Measurements from ENCODE around the gene LYPD3. TPM values are rescaled to one million over a fixed set of nuclear protein-coding genes. Genes with fewer than 3 reads are reported as not detected.
A peak's percentile ranks its signal among the peaks of the same experiment; 100 is the strongest.

Gene LYPD3
- total RNA-seq, 1 donor from 2014 or later = not detected

GRCh38 chr19:43503501-43504425 lies 38.4 kb upstream of the LYPD3 start:
- Mint-ChIP-seq H3K9me3 (no peaks in the 10 kb centered on the region), H3K4me1 (peaks cover 19% of the 10 kb centered on the region), H3K27me3 (no peaks in the 10 kb centered on the region), H3K27ac (peak overlapping the region; percentile 96), H3K4me3 (peak overlapping the region; percentile 96), H3K36me3 (ENCODE audit: low read depth) (peaks cover 25% of the 10 kb centered on the region)
- peak; percentile 95 for ATAC-seq (ENCODE audit: low read depth)
- peak; percentile 97 for DNase-seq
- CTCF ChIA-PET = interaction anchor here (0.7 to 2.6 kb wide), 7 partner anchors 14 to 91 kb away, joined by 3 to 14 read pairs (median 4); no protein-coding TSS in a partner anchor
- POLR2A ChIA-PET = interaction anchor here (0.7 to 2.9 kb wide), 24 partner anchors 10 to 251 kb away, joined by 3 to 49 read pairs (median 6); partner anchors contain the start of genes ETHE1, SMG9 and ZNF575
- TF ChIP-seq CTCF (IDR thresholded peaks at IDR 0.05) = no peak
- intact Hi-C loops (cut with micrococcal nuclease) = loop anchor here (1.0 to 2.0 kb wide), 6 partner anchors 15 to 56 kb away; partner anchors contain the start of genes ETHE1 and ZNF575

GRCh38 chr19:43502419-43502976 lies 37.1 kb upstream of the LYPD3 start:
- no peak for TF ChIP-seq CTCF (IDR thresholded peaks at IDR 0.05)
- no peak for ATAC-seq (ENCODE audit: low read depth)
- intact Hi-C loops (cut with micrococcal nuclease) = no loop called here
- H3K27me3 Mint-ChIP-seq = no peaks in the 10 kb centered on the region
- peak overlapping the region; percentile 96 for H3K4me3 Mint-ChIP-seq
- no peaks in the 10 kb centered on the region for H3K9me3 Mint-ChIP-seq
- no peak for DNase-seq
- H3K27ac Mint-ChIP-seq = peak overlapping the region; percentile 96
- POLR2A ChIA-PET = interaction anchor here (1.3 to 2.1 kb wide), 3 partner anchors 39 to 82 kb away, joined by 3 to 8 read pairs (median 6); no protein-coding TSS in a partner anchor
- H3K36me3 Mint-ChIP-seq (ENCODE audit: low read depth) = peaks cover 34% of the 10 kb centered on the region
- CTCF ChIA-PET = interaction anchor here (0.6 to 2.3 kb wide), 3 partner anchors 17 to 23 kb away, joined by 3 to 6 read pairs (median 4); no protein-coding TSS in a partner anchor
- peaks cover 19% of the 10 kb centered on the region for H3K4me1 Mint-ChIP-seq

GRCh38 chr19:43501661-43502418 lies 36.4 kb upstream of the LYPD3 start:
- intact Hi-C loops (cut with micrococcal nuclease) = no loop called here
- peaks cover 40% of the 10 kb centered on the region for H3K36me3 Mint-ChIP-seq (ENCODE audit: low read depth)
- H3K27ac Mint-ChIP-seq = no peak overlapping the region
- ATAC-seq (ENCODE audit: low read depth) (no peak), DNase-seq (no peak)
- CTCF ChIA-PET = interaction anchor here (1.1 kb wide), 1 partner anchor 18 kb away, joined by 4 read pairs; no protein-coding TSS in a partner anchor
- H3K27me3 Mint-ChIP-seq = no peaks in the 10 kb centered on the region
- H3K4me3 Mint-ChIP-seq = no peak overlapping the region
- no peak for TF ChIP-seq CTCF (IDR thresholded peaks at IDR 0.05)
- no peaks in the 10 kb centered on the region for H3K9me3 Mint-ChIP-seq
- H3K4me1 Mint-ChIP-seq = peaks cover 19% of the 10 kb centered on the region
- POLR2A ChIA-PET = interaction anchor here (0.5 to 2.1 kb wide), 3 partner anchors 38 to 113 kb away, joined by 3 to 6 read pairs (median 4); no protein-coding TSS in a partner anchor

- Mint-ChIP-seq H3K9me3 (no peaks in the 10 kb centered on the region), H3K36me3 (ENCODE audit: low read depth) (peaks cover 58% of the 10 kb centered on the region), H3K27ac (no peak overlapping the region), H3K4me3 (no peak overlapping the region), H3K4me1 (peaks cover 11% of the 10 kb centered on the region), H3K27me3 (no peaks in the 10 kb centered on the region)
- intact Hi-C loops (cut with micrococcal nuclease) = no loop called here
- DNase-seq (no peak), ATAC-seq (ENCODE audit: low read depth) (no peak)
- CTCF ChIA-PET = no interaction called here
- POLR2A ChIA-PET = no interaction called here
- no peak for TF ChIP-seq CTCF (IDR thresholded peaks at IDR 0.05)
These were observed 33.6 kb upstream of the LYPD3 start for GRCh38 chr19:43499042-43499441.
